ENCODE data around the gene OR2C3. TPM values are rescaled to one million over a fixed set of nuclear protein-coding genes. Genes with fewer than 3 reads are reported as not detected.

The OR2C3 gene
- total RNA-seq, 4 donors from 2014 or later: not detected

DNA sequence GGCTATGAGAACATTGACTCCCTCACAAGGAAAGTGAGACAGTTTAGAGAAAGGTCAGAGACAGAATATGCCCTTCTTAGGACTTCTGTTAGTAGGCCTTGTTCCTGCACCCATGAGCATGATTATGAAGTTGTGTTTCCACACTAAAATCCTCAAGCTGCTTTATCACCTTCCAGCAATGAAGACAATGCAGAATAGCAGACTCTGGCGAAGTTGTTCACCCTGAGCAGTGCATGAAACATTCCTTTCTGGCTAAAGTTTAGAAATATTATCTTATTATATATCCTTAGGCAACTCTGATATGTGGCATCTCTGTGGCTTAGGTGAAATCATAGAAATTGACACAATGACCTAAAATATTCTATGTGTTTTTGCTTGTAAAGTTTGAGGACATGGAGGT, 38.0 kb upstream of the OR2C3 start:
- H3K27ac ChIP-seq: no peak overlapping the region
- WGBS, 2 donors (ENCODE audit: low coverage in 1 of 2): 56 to 77% methylated on average over 1 of the region's 1 CpG
- no peak overlapping the region for H3K4me3 ChIP-seq
- no peak for DNase-seq
- intact Hi-C loops (cut with DNase I; ENCODE audit: low total_unique reads): no loop called here
- H3K27me3 ChIP-seq: no peaks in the 10 kb centered on the region
- in situ Hi-C loops (cut with MboI; ENCODE audit: low pct_ligation_motif_present in 1 of 4, low pct_unique_long_range_greater_than_20kb in 1 of 4, low sequenced_read_pairs in 3 of 4): loop anchor here in 1 of 4 donors (10.0 kb wide), 1 partner anchor 189 kb away; no protein-coding TSS in a partner anchor
- no peaks in the 10 kb centered on the region for H3K36me3 ChIP-seq
- H3K9me3 ChIP-seq: no peaks in the 10 kb centered on the region
- H3K4me1 ChIP-seq: no peaks in the 10 kb centered on the region
- TF ChIP-seq POLR2A (IDR thresholded peaks at IDR 0.05) (no peak), POLR2AphosphoS5 (IDR thresholded peaks at IDR 0.05) (no peak), EP300 (IDR thresholded peaks at IDR 0.05; ENCODE audit: low read depth) (no peak)
- TF ChIP-seq, protein P1, sequence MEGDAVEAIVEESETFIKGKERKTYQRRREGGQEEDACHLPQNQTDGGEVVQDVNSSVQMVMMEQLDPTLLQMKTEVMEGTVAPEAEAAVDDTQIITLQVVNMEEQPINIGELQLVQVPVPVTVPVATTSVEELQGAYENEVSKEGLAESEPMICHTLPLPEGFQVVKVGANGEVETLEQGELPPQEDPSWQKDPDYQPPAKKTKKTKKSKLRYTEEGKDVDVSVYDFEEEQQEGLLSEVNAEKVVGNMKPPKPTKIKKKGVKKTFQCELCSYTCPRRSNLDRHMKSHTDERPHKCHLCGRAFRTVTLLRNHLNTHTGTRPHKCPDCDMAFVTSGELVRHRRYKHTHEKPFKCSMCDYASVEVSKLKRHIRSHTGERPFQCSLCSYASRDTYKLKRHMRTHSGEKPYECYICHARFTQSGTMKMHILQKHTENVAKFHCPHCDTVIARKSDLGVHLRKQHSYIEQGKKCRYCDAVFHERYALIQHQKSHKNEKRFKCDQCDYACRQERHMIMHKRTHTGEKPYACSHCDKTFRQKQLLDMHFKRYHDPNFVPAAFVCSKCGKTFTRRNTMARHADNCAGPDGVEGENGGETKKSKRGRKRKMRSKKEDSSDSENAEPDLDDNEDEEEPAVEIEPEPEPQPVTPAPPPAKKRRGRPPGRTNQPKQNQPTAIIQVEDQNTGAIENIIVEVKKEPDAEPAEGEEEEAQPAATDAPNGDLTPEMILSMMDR (IDR thresholded peaks at IDR 0.05): no peak

DNA sequence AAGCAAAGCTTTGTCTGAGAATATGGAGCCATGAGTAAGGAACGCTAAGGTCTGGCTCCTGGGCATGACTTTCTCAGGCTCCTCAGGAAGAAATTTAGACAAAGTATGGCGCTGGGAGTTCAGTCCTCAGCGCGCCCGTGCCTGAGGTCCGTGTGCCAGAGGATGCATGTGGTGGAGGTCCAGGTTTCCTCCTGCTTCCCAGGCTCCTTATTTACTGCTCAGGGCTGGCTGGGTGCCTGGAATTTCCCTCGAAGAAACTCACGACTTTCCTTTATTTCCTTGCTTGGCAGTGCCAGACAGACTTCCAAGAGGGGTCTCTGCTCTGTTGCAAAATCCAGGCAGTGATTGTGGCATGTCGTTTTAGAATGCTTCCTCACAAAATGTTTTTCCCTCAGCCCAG, 26.0 kb upstream of the OR2C3 start:
- Histone ChIP-seq H3K4me1 (no peaks in the 10 kb centered on the region), H3K27me3 (no peaks in the 10 kb centered on the region), H3K4me3 (no peak overlapping the region), H3K27ac (no peak overlapping the region), H3K9me3 (no peaks in the 10 kb centered on the region), H3K36me3 (no peaks in the 10 kb centered on the region)
- TF ChIP-seq EP300 (IDR thresholded peaks at IDR 0.05; ENCODE audit: low read depth): no peak
- TF ChIP-seq, protein P1 (IDR thresholded peaks at IDR 0.05): no peak
- intact Hi-C loops (cut with DNase I; ENCODE audit: low total_unique reads): no loop called here
- in situ Hi-C loops (cut with MboI; ENCODE audit: low pct_ligation_motif_present in 1 of 4, low pct_unique_long_range_greater_than_20kb in 1 of 4, low sequenced_read_pairs in 3 of 4): no loop called here
- WGBS, 2 donors (ENCODE audit: low coverage in 1 of 2): 73% methylated on average over 9 of the region's 9 CpGs; no CpG with 5 or more reads in 1 of the 2 donors
- DNase-seq: no peak

DNA sequence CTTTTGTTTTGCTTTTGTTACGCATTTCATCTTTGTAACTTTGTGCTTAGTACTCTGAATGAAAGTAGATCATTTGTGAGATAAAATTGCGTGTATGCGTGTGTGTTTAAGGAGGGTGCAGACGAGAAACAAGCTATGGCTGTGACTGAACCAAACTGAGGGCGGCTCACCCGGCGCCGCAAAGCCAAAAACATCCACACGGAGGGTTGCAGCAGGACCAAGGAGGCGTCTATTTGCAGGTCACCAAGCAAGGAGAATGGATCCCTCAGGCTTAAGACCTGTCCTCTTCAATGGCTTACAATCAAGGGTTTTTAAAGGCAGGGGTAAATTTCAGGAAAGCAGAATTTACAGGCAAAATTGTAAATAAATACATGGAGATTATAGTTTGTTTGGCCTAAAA, 25.5 kb upstream of the OR2C3 start:
- 75 to 76% methylated on average over 6 to 10 of the region's 10 CpGs for WGBS, 2 donors (ENCODE audit: low coverage in 1 of 2)
- no peak overlapping the region for H3K4me3 ChIP-seq
- no peaks in the 10 kb centered on the region for H3K27me3 ChIP-seq
- in situ Hi-C loops (cut with MboI; ENCODE audit: low pct_ligation_motif_present in 1 of 4, low pct_unique_long_range_greater_than_20kb in 1 of 4, low sequenced_read_pairs in 3 of 4): no loop called here
- H3K4me1 ChIP-seq: no peaks in the 10 kb centered on the region
- no peaks in the 10 kb centered on the region for H3K36me3 ChIP-seq
- intact Hi-C loops (cut with DNase I; ENCODE audit: low total_unique reads): no loop called here
- TF ChIP-seq EP300 (IDR thresholded peaks at IDR 0.05; ENCODE audit: low read depth) (no peak), POLR2A (IDR thresholded peaks at IDR 0.05) (no peak), POLR2AphosphoS5 (IDR thresholded peaks at IDR 0.05) (no peak)
- TF ChIP-seq, protein P1 (IDR thresholded peaks at IDR 0.05): no peak
- no peak for DNase-seq
- H3K27ac ChIP-seq: no peak overlapping the region
- no peaks in the 10 kb centered on the region for H3K9me3 ChIP-seq

DNA sequence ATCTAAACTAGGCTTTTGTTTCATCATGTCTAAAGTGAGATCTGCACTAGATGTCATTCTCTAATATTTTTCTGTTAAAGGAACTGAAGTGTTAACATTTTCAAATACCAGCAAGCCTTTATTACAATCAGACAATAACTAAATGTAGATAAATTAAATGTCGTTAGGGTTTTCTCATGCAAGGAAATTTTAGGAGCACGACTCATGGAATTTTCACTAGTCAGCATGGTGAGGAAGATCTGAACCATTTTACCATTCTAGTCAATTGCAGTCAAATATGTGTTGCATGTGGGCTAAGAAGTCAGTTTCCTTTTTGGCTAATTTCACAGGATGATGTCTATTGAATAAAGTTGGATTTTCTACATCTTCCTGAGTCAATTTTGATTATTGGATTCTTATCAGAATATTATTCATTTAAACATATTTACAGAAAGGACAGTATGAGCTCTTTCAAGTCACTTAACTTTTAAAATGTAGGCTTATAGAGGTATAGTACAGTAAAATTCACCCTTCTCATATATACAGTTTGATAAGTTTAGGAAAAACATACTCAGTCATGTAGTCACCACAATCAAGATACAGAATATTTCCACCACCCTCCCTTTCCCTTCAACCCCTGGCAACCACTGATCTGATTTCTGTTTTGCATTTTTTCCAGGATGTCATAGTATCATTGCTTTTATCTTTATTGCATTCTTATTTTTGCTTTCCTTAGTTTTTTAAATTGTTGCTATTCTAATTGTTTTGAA, 21.9 kb upstream of the OR2C3 start:
- TF ChIP-seq, protein P1 (IDR thresholded peaks at IDR 0.05): no peak
- TF ChIP-seq POLR2A (IDR thresholded peaks at IDR 0.05): no peak
- no peak for TF ChIP-seq POLR2AphosphoS5 (IDR thresholded peaks at IDR 0.05)
- no peak for TF ChIP-seq EP300 (IDR thresholded peaks at IDR 0.05; ENCODE audit: low read depth)
- Histone ChIP-seq H3K4me1 (no peaks in the 10 kb centered on the region), H3K4me3 (no peak overlapping the region), H3K9me3 (no peaks in the 10 kb centered on the region), H3K36me3 (no peaks in the 10 kb centered on the region), H3K27ac (no peak overlapping the region), H3K27me3 (no peaks in the 10 kb centered on the region)
- in situ Hi-C loops (cut with MboI; ENCODE audit: low pct_ligation_motif_present in 1 of 4, low pct_unique_long_range_greater_than_20kb in 1 of 4, low sequenced_read_pairs in 3 of 4): no loop called here
- intact Hi-C loops (cut with DNase I; ENCODE audit: low total_unique reads): no loop called here
- WGBS, 2 donors (ENCODE audit: low coverage in 1 of 2): 76 to 77% methylated on average over 2 of the region's 2 CpGs
- no peak for DNase-seq

Data from transverse colon (tissue), 4 donors.